GM21737 (cell line): ENCODE data around the gene PRRX1.

ENCODE experiments used
- ATAC-seq: cut with Tn5 transposase; IDR thresholded peaks from one replicate; pipeline ENCODE4 v1.9.1; 2021; ENCODE audit warnings: mild to moderate bottlenecking, moderate library complexity; ENCODE audit not compliant: unreplicated experiment

Gene PRRX1

GRCh38 chr1:170664093-170664827 lies at the start of gene PRRX1:
PRRX1 (plus strand) TSS chr1:170664131; CDS start chr1:170664219, 88 bp downstream.
- ATAC-seq = no peak

GRCh38 chr1:170617591-170618330 lies 46.2 kb upstream of the PRRX1 start:
- no peak for ATAC-seq

DNA sequence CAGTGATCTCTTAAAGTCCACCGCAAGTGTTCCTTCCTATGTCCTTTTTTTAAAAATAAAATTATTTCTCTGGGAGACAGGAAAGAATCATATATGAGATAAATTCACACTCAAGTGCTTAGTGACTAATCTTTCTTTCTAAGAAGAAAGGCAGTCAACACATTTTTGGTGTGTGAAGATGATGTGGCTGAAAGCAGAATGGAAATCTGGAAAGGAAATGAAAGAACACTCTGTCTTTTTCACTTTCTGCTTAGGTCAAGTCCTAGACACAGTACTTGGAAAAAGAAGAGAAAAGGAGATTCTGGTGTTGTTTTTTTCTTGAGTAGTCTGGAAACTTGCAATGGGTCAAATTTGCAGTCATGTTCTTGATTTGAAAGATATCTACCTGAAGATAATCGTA lies 45.5 kb upstream of the PRRX1 start:
- no peak for ATAC-seq

- ATAC-seq = no peak
Observed at GRCh38 chr1:170619241-170620028, 44.5 kb upstream of the PRRX1 start.

DNA sequence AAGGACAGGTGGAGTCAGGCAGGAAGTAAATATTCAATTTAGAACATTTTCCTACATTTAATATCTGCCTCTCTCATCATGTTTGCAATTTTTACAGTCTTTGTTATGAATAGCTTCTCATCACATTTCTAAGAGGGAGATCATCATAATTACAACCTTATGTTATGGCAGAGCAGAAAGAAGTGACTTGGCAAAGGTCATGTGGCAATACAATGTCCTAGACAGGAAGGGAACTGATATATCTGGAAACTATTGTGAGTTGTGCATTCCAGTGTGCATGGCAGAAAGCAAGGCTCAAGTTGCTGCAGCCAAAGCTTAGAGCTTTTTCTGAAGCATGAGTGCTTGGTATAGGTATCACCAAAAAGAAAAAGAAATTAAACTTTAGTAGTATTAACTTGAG lies 43.8 kb upstream of the PRRX1 start:
- no peak for ATAC-seq

DNA sequence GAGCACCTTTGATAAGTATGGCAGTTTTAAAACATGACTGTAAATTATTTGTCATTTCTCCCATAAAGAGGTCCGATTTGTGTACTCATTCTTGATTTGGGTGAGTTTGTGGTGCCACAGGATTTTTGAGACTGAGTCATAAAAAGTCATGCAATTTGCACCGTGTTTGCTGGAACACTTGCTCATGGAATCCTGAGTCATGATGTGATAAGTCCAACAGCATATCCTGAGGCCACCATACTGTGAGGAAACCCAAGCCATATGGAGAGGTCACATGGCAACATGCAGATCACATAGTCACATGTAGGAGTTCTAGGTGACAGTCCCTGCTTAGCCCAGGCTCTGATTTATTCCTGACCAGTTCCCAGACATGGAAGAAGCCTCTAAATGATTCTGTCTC lies 40.8 kb upstream of the PRRX1 start:
- ATAC-seq = no peak

DNA sequence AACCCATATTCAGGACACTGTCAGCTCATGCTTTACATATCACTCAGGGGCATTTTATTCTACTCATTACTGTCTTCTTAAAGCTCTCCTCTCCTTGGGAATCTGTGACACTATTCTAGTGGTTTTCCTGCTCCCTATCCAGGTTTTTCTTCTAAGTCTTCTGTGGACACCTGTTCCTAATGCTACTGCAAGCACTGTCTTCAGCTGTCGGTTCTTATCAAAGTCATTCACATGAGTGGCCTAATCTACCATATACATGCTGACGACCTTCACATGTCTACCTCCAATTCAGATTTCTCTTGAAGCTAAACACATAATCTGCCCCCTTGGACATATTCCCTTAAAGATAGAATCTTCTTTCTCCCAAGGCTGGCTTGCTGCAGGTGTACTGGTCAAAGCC lies 39.8 kb upstream of the PRRX1 start:
- no peak for ATAC-seq

DNA sequence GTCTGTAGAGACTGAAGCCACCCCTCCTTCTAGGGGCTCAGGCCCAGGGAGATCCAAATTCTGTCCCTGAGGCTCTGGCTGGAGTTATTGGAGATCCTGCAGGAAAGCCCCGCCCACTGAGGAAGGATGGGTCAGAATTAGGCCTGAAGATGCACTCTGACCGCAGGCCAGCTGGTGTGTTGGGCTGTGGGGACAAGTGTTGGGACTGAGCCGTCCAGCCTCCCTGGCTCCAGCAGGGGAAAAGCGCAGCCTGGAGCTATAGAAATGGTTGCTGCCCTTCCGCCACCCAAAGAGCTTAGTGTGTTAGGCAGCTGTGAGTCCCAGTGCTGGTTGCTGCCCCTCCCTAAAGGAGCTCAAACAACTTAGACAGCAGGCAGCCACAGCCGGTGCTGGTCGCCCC lies 33.0 kb upstream of the PRRX1 start:
- ATAC-seq = no peak

DNA sequence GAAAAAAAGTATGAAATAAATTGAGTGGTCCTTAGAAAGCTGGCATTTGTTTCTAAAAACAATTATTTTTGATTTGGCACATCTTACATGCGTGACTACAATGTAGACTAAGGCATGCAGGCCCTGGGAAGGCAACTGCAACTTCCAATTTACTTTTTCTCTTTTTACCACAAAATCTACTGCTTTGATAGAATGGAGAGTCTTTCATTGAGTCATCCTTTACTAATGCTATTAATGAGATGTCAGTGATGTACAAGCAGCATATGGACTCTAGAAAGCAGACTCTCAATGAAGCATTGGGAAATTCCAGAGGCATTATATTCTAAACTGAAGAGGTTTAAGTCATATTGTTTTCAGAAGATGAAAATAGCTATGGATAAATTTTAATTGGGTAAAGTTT lies 29.6 kb upstream of the PRRX1 start:
- ATAC-seq = no peak

- no peak for ATAC-seq
Observed at GRCh38 chr1:170634824-170635410, 29.0 kb upstream of the PRRX1 start.

GRCh38 chr1:170640581-170640980 lies 23.4 kb upstream of the PRRX1 start:
- ATAC-seq = no peak

- ATAC-seq = no peak
Observed at GRCh38 chr1:170657275-170657853, 6.6 kb upstream of the PRRX1 start.

- no peak for ATAC-seq
Observed at GRCh38 chr1:170659399-170660035, 4.4 kb upstream of the PRRX1 start.

DNA sequence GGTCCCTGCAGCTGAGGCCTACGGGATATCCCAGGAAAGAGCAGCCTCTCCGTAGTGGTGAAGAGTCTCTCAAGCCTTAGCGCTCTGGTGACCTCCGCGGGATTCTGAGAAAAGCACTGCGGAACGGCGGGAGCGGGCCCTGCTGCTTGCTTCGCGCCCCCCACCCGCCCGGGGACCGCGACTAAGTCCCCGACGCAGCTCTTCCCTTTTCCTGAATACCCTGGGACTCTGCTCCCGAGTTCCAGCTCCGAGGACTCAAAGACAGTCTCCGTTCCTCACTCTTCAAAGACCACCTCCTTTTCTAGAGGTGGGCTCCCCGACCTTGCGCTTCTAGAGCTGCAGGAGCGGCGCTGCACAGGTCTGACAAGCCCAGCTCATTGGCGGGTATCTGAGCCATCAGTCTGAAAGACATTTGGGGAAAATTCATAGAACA lies 3.6 kb upstream of the PRRX1 start:
- ATAC-seq = no peak

DNA sequence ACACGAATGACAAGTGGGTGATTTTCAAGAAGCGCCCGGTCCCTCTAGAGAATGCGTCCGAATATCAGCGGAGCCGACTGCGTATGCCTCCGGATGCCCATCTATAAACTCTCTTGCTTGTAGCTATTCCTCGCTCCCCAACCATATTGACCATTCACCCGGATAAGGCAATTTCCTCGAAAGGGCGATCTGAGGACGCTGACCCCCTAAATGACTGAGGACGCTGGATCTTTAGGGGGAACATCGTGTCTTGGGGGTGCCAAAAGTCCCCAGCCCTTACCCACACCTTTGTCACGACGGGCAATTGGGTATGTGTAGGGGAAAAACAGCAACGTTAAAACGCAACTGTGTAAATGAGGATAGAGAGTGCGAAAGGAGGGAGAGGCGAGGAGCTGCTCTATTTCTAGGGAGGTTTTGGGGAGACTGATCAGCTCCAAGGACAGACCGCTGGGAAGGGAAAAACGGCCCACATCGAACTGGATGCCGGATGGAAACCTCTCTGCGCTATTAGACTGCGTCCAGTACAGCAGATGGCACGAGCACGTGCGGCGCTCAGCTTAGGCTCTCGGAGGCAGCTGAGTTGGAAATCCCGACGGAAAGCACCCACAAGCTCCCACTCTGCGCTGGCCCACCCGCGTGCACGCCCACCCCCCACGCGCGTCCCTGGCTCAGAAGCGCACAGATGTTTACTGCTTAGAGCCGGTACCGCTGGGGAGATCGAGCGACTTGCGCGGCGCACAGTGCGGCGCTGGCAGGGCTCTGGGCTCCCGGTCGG lies 2.9 kb upstream of the PRRX1 start:
- no peak for ATAC-seq

DNA sequence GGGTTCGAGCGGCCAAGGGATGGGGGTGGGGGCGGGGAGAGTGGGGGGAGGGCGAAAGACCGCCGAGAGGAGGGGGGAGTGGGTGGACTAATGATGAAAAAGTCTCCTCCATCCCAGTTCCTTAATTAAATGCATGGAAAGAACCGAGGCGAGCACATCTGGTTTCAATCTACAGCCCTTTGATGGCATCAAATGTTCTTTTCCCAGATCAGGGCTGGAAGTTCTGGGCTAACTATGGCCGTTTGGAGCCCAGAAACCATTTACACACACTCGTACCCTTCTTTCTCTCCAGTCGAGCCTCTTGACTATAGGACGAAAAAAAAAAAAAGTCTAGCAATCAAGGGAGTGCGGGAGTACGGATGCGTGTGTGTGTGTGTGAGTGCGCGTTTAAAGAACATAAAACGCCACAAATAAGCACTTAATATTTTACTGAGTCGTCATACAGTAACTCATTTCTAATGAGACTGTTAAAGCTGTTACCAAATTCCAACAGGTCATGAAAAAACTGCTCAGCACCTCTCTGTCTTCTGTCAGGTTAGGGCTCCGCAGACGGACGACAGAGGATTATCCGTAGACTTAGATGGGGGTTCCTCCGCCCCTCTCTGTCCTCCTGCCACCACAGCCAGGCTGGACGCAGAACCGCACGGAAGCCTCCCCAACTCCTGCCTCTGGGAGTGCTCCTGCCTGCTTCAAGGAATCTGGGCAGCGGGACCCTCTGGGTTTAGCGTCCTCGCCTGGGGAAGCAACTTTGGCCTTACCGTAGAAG lies 2.1 kb upstream of the PRRX1 start:
- ATAC-seq = no peak

DNA sequence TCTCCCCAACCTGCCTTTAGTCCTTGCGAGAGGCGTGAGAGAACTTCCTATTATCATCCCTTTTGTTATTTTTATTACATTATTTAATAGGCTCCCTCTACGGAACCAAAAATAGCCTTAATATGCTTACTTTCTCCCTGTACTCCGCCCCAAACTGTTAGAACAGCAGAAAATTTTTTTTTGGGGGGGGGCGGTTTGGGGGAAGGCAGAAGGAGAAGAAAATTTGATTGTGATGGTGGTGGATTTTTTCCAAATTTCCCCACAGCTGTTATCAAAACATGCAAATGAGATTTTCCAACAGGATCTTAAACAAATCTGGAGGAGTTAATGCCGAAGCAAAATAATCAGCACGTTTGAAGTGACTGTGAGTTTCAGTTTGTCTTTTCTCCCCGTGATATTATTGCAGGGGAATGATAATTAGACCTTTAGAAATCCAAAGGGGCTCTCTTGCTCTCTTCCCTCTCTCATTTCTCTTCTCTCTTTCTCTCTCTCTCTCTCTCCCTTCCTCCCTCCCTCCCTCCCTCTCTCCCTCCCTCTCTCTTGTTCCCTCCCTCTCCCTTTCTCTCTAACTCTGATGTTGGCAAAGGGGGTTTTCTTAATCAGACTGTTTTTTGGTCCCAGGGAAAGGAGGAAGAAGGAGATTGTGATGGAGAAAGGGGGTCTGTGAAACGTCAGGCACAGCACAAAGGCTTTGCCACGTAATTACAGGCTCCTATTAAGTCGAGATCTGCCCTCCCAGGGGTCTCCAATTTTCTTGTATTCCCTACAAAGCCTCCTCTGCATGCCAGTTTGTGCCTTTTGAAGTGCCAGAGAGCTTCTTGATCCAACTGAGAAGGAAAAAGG lies 1.1 kb upstream of the PRRX1 start:
- no peak for ATAC-seq
